Fibroblast of mammary gland (primary cell): Measurements from ENCODE around the gene FLT1.

ENCODE experiments used
- DNase-seq: peaks from one replicate; pipeline ENCODE4 v3.0.0-alpha.2; 2010; ENCODE audit warnings: low read depth
- H3K4me3 ChIP-seq: 2 replicates; pipeline ENCODE4 v1.5.1; 2011; ENCODE audit warnings: low read depth, mild to moderate bottlenecking, low read length, moderate library complexity; ENCODE audit not compliant: control insufficient read depth
- CTCF ChIP-seq: conservative IDR thresholded peaks from 2 replicates; pipeline ENCODE4 v1.5.1; 2011; ENCODE audit warnings: low read depth, low read length, inconsistent platforms; ENCODE audit not compliant: control insufficient read depth, insufficient read depth

The FLT1 gene

DNA sequence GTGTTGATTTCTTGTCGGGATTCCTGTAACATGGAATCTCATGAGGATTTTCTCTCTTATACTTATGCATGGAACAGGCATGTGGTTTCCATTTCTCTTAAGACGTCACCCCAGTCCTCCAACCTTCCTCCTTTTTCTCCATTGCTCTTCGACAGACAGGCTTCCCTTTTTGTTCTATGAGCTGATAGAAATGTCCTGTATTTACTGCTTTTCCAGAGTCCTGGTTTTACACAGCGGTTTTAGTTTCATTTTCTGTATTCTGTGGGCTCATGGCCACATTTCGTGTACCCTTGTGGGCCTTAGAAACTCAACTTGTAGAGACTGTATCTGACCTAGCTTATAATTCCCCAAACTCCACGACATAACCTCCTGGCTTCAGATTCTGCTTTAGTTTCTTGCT is 243.5 kb downstream of the FLT1 start:
- H3K4me3 ChIP-seq: no peak overlapping the region
- TF ChIP-seq CTCF: no peak
- DNase-seq: no peak

GRCh38 chr13:28250542-28250941 is 244.4 kb downstream of the FLT1 start:
- TF ChIP-seq CTCF: no peak
- DNase-seq: no peak

More at GRCh38 chr13:28250542-28250941, 244.4 kb downstream of the FLT1 start:
- no peak overlapping the region for H3K4me3 ChIP-seq
